DND-41 (cell line): Measurements from ENCODE around the gene SURF6.

Experiments used
- CTCF ChIP-seq: IDR thresholded peaks from 2 replicates; pipeline ENCODE4 v1.5.1; 2012; ENCODE audit warnings: borderline replicate concordance, low read length, moderate library complexity, mild to moderate bottlenecking; ENCODE audit not compliant: poor library complexity, severe bottlenecking; ENCODE audit errors: extremely low read depth
- EZH2 ChIP-seq: IDR thresholded peaks from 3 replicates; pipeline ENCODE4 v1.6.1; 2012; ENCODE audit warnings: borderline replicate concordance, low read depth, mild to moderate bottlenecking, moderate library complexity, low read length, inconsistent platforms; ENCODE audit not compliant: severe bottlenecking

GRCh38 chr9:133335924-133336811 lies at the start of gene SURF6:
- TF ChIP-seq CTCF, result no peak
- TF ChIP-seq EZH2, result no peak
